B cell (primary cell): ENCODE results near the gene PTX4. TPM values are rescaled to one million over a fixed set of nuclear protein-coding genes. Genes with fewer than 3 reads are reported as not detected.

Experiments
- ATAC-seq: fragments of 200-7000 bp; cut with Tn5 transposase; one replicate; pipeline ENCODE4 v1.10.0; 2021; ENCODE audit warnings: low read depth, mild to moderate bottlenecking, moderate number of reproducible peaks, moderate library complexity
- CTCF ChIA-PET: fragments of 350-600 bp; sonication (Branson Sonifier 250); formaldehyde crosslinking; loops from one replicate; lab custom pipeline; 2021; ENCODE audit warnings: antibody characterized with exemption, inconsistent platforms; lab: Charles Lee
- POLR2A ChIA-PET: fragments of 350-600 bp; sonication (Branson Sonifier 250); formaldehyde crosslinking; loops from one replicate; lab custom pipeline; 2021; ENCODE audit warnings: antibody characterized with exemption; lab: Charles Lee
- DNase-seq: peaks from one replicate; pipeline ENCODE4 v3.0.0; 2013
- H2AFZ ChIP-seq: 2 replicates; pipeline ENCODE4 v1.6.1; 2012; ENCODE audit warnings: mild to moderate bottlenecking, low read depth, low read length; ENCODE audit not compliant: insufficient read depth, poor library complexity, severe bottlenecking
- H3K27ac ChIP-seq, 2 donors: 1 replicate in 1 of 2; 2 replicates in 1 of 2; pipeline ENCODE4 v1.5.1; 2012 to 2013; ENCODE audit warnings: low read length in 2 of 2, mild to moderate bottlenecking in 2 of 2, moderate library complexity in 1 of 2
- H3K27me3 ChIP-seq, 4 experiments: fragments of 200-600 bp in 1 of 4; sonication (generic) in 1 of 4; replicated peaks in 1 of 4; 1 replicate in 2 of 4; 2 replicates in 2 of 4; pipeline versions ENCODE4 v1.6.1 to v1.7.0; 2013 to 2016; ENCODE audit warnings: low read length in 3 of 4, mild to moderate bottlenecking in 2 of 4, mixed read lengths in 1 of 4, moderate library complexity in 1 of 4; ENCODE audit not compliant: insufficient read depth in 4 of 4, control insufficient read depth in 3 of 4; ENCODE audit errors: control extremely low read depth in 1 of 4
- H3K36me3 ChIP-seq, 2 experiments: replicated peaks in 1 of 2; 1 replicate in 1 of 2; 2 replicates in 1 of 2; pipeline versions ENCODE4 v1.6.1 to v1.7.1; 2013; ENCODE audit warnings: low read length in 1 of 2; ENCODE audit not compliant: insufficient read depth in 2 of 2, control insufficient read depth in 1 of 2; ENCODE audit errors: control extremely low read depth in 1 of 2, extremely low read depth in 1 of 2
- H3K4me1 ChIP-seq, 2 donors: fragments of 200-600 bp in 1 of 2; sonication (generic) in 1 of 2; 1 replicate in 1 of 2; 2 replicates in 1 of 2; pipeline versions ENCODE4 v1.5.1 to v1.6.1; 2013 to 2017; ENCODE audit warnings: low read length in 2 of 2; ENCODE audit not compliant: control insufficient read depth in 2 of 2, insufficient read depth in 2 of 2
- H3K4me2 ChIP-seq: replicated peaks from 2 replicates; pipeline ENCODE3; 2012; ENCODE audit warnings: mild to moderate bottlenecking, low read depth, low read length; ENCODE audit not compliant: poor library complexity, severe bottlenecking
- H3K4me3 ChIP-seq, 5 experiments: fragments of 200-600 bp in 1 of 5; sonication (generic) in 1 of 5; 1 replicate in 3 of 5; 2 replicates in 2 of 5; pipeline versions ENCODE4 v1.5.1 to v1.7.0; 2011 to 2016; ENCODE audit warnings: low read length in 4 of 5, mild to moderate bottlenecking in 4 of 5, low read depth in 2 of 5, control low read depth in 1 of 5, moderate library complexity in 1 of 5; ENCODE audit not compliant: insufficient read depth in 1 of 5; ENCODE audit errors: control extremely low read depth in 1 of 5, extremely low read depth in 1 of 5
- H3K79me2 ChIP-seq: fragments of 200-600 bp; sonication (generic); one replicate; pipeline ENCODE4 v1.6.0; 2016; ENCODE audit warnings: low read length; ENCODE audit not compliant: control insufficient read depth, insufficient read depth
- H3K9ac ChIP-seq: fragments of 200-600 bp; sonication (generic); 2 replicates; pipeline ENCODE4 v1.6.1; 2017; ENCODE audit warnings: mild to moderate bottlenecking, low read length, moderate library complexity
- H3K9me3 ChIP-seq, 3 donors: one replicate each; pipeline versions ENCODE4 v1.6.1 to v1.7.1; 2013; ENCODE audit warnings: low read length in 2 of 3; ENCODE audit not compliant: control insufficient read depth in 2 of 3, insufficient read depth in 1 of 3; ENCODE audit errors: control extremely low read depth in 1 of 3
- H4K20me1 ChIP-seq: 2 replicates; pipeline ENCODE4 v1.6.0; 2012; ENCODE audit warnings: mild to moderate bottlenecking, low read length; ENCODE audit not compliant: insufficient read depth, control insufficient read depth, poor library complexity, severe bottlenecking
- H3K27ac Mint-ChIP-seq: one replicate; pipeline ENCODE4 v1.8.0; 2021; ENCODE audit warnings: mixed read lengths
- H3K27me3 Mint-ChIP-seq: one replicate; pipeline ENCODE4 v1.8.0; 2021; ENCODE audit warnings: mixed read lengths
- H3K4me1 Mint-ChIP-seq: one replicate; pipeline ENCODE4 v1.8.0; 2021; ENCODE audit warnings: mixed read lengths
- H3K4me3 Mint-ChIP-seq: one replicate; pipeline ENCODE4 v1.8.0; 2021; ENCODE audit warnings: mixed read lengths
- H3K9me3 Mint-ChIP-seq: one replicate; pipeline ENCODE4 v1.8.0; 2022; ENCODE audit warnings: mixed read lengths; ENCODE audit not compliant: insufficient read depth
- EZH2 ChIP-seq: IDR thresholded peaks from 2 replicates; pipeline ENCODE4 v1.6.1; 2012; ENCODE audit warnings: borderline replicate concordance, low read depth, mild to moderate bottlenecking, moderate library complexity, low read length; ENCODE audit not compliant: insufficient read depth, poor library complexity, severe bottlenecking
- WGBS: methylation state at CpG from one replicate; pipeline ENCODE4 v1.1.5; 2013; ENCODE audit warnings: missing lambda C conversion rate; ENCODE audit not compliant: insufficient coverage; 5-methylcytosine and 5-hydroxymethylcytosine counted together
- intact Hi-C: fragments of 100-400 bp; cut with micrococcal nuclease; formaldehyde crosslinking; loops from one replicate; pipeline ENCODE4 v1.10.0; 2022
- polyA plus RNA-seq: library from polyadenylated mRNA; depleted of rRNA; stranded (reverse); fragments of >200 nt; gene quantifications from 2 replicates; pipeline ENCODE4 v1.2.3, GENCODE V29; 2012
- total RNA-seq, 2 donors: library from RNA; stranded (reverse); fragments of 120-200 nt in 1 of 2; gene quantifications; 1 replicate in 1 of 2; 2 replicates in 1 of 2; pipeline versions ENCODE4 v1.2.3 to v1.2.4, GENCODE V29; 2013 to 2022
- TF ChIP-seq, protein P1 (sequence below): fragments of 200-600 bp; IDR thresholded peaks from one replicate; pipeline ENCODE4 v1.8.0; 2022; ENCODE audit warnings: antibody characterized with exemption, mild to moderate bottlenecking

The PTX4 gene
- total and polyA plus RNA-seq, 2 donors (not counting 1 experiment from before 2014, with no cell fraction given): 0.33 TPM; not detected in 1

DNA sequence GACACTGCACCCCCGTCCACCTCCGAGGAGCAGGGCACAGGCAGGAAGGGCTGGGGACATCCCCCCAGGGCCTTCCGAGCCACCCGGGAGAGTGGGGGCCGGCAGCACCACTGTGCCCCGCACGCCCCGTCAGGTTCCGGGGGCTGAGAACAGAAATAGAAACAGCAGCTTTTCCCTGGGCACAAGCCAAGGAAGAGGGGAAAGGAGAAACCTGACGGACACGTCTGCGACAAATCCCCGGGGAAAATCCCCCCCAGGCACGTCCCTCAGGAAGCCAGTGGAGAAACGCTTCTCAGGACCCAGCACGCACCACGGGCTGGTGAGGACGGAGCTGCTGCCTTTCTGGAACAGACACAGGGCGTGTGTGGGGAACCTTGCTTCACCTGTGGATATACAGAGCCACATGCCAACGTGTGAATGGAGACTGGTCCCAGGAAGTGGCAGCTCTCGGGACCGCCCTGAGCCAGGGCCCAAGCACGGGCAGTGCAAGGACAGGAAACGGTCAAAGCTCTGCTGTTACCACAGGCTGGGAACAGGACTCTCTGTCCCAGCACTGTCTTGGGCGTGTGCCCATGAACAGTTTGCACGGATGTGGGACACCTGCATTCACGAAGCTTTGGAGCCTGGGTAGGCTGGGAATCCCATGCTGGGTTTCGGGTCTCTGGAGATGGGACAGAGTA lies 43.5 kb upstream of the PTX4 start:
- Histone ChIP-seq H2AFZ (no peak overlapping the region), H3K4me3 (no peak overlapping the region), H3K36me3 (no peaks in the 10 kb centered on the region), H3K4me2 (no peak overlapping the region), H3K4me1 (peaks cover 6 to 15% of the 10 kb centered on the region in 2 donors), H4K20me1 (no peaks in the 10 kb centered on the region), H3K79me2 (no peaks in the 10 kb centered on the region), H3K9ac (no peak overlapping the region), H3K27ac (no peak overlapping the region), H3K27me3 (no peaks in the 10 kb centered on the region), H3K9me3 (no peaks in the 10 kb centered on the region)
- POLR2A ChIA-PET: no interaction called here
- no peak for DNase-seq
- H3K4me1 Mint-ChIP-seq: peaks cover 8% of the 10 kb centered on the region
- 80% methylated on average over 28 of the region's 28 CpGs for WGBS
- H3K27ac Mint-ChIP-seq: no peak overlapping the region
- CTCF ChIA-PET: interaction anchor here (1.1 kb wide), 1 partner anchor 18 kb away, joined by 3 read pairs; no protein-coding TSS in a partner anchor
- intact Hi-C loops: no loop called here
- no peak overlapping the region for H3K4me3 Mint-ChIP-seq
- no peaks in the 10 kb centered on the region for H3K27me3 Mint-ChIP-seq
- no peak for TF ChIP-seq EZH2
- TF ChIP-seq, protein P1, sequence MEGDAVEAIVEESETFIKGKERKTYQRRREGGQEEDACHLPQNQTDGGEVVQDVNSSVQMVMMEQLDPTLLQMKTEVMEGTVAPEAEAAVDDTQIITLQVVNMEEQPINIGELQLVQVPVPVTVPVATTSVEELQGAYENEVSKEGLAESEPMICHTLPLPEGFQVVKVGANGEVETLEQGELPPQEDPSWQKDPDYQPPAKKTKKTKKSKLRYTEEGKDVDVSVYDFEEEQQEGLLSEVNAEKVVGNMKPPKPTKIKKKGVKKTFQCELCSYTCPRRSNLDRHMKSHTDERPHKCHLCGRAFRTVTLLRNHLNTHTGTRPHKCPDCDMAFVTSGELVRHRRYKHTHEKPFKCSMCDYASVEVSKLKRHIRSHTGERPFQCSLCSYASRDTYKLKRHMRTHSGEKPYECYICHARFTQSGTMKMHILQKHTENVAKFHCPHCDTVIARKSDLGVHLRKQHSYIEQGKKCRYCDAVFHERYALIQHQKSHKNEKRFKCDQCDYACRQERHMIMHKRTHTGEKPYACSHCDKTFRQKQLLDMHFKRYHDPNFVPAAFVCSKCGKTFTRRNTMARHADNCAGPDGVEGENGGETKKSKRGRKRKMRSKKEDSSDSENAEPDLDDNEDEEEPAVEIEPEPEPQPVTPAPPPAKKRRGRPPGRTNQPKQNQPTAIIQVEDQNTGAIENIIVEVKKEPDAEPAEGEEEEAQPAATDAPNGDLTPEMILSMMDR: no peak
- no peak for ATAC-seq
- H3K9me3 Mint-ChIP-seq: no peaks in the 10 kb centered on the region

DNA sequence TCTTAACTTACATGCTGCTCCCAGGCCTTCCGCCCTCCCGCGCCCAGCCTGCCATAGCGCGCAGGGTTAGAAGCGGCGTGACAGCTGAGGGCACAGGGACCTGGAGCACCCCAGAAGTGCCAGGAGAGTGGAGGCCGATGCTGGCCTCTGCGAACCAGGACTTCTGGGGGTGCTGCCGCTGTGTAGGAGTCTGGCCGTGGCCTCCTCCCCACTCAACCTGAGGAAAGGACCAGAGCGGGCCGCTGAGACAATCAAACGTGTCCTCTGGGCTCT lies 42.8 kb upstream of the PTX4 start:
- Histone ChIP-seq H3K4me3 (no peak overlapping the region), H3K79me2 (no peaks in the 10 kb centered on the region), H4K20me1 (no peaks in the 10 kb centered on the region), H2AFZ (no peak overlapping the region), H3K27ac (no peak overlapping the region), H3K9me3 (no peaks in the 10 kb centered on the region), H3K9ac (no peak overlapping the region), H3K4me1 (peaks cover 6 to 17% of the 10 kb centered on the region in 2 donors), H3K36me3 (no peaks in the 10 kb centered on the region), H3K27me3 (no peaks in the 10 kb centered on the region), H3K4me2 (no peak overlapping the region)
- POLR2A ChIA-PET: no interaction called here
- intact Hi-C loops: no loop called here
- WGBS: over 99% methylated on average over 11 of the region's 14 CpGs
- no peaks in the 10 kb centered on the region for H3K9me3 Mint-ChIP-seq
- no peaks in the 10 kb centered on the region for H3K27me3 Mint-ChIP-seq
- ATAC-seq: no peak
- H3K27ac Mint-ChIP-seq: no peak overlapping the region
- no peak for DNase-seq
- peaks cover 8% of the 10 kb centered on the region for H3K4me1 Mint-ChIP-seq
- CTCF ChIA-PET: no interaction called here
- TF ChIP-seq, protein P1: no peak
- TF ChIP-seq EZH2: no peak
- no peak overlapping the region for H3K4me3 Mint-ChIP-seq
